GM19099 (cell line): ENCODE results near the gene CDY2A.
"Not testable (repeated sequence)": the region's sequence is repeated elsewhere in the genome, so short reads cannot be mapped to it uniquely, and the experiment has no call there.

Experiments used
- POLR2A ChIP-seq: IDR thresholded peaks from 3 replicates; pipeline ENCODE4 v1.6.1; 2011; ENCODE audit warnings: low read depth; ENCODE audit not compliant: insufficient read length; ENCODE audit errors: extremely low read depth

CDY2A gene

GRCh38 chrY:18025487-18025886 lies at the start of gene CDY2A:
CDY2A (plus strand) TSS chrY:18025787; CDS start chrY:18026115, 328 bp downstream.
- TF ChIP-seq POLR2A: not testable (repeated sequence)
